HG02852 (cell line): ENCODE measurements around the gene CDH23.

Source experiments
- ATAC-seq: cut with Tn5 transposase; IDR thresholded peaks from one replicate; pipeline ENCODE4 v1.9.1; 2021; ENCODE audit warnings: mild to moderate bottlenecking, moderate library complexity; ENCODE audit not compliant: unreplicated experiment

CDH23 gene

DNA sequence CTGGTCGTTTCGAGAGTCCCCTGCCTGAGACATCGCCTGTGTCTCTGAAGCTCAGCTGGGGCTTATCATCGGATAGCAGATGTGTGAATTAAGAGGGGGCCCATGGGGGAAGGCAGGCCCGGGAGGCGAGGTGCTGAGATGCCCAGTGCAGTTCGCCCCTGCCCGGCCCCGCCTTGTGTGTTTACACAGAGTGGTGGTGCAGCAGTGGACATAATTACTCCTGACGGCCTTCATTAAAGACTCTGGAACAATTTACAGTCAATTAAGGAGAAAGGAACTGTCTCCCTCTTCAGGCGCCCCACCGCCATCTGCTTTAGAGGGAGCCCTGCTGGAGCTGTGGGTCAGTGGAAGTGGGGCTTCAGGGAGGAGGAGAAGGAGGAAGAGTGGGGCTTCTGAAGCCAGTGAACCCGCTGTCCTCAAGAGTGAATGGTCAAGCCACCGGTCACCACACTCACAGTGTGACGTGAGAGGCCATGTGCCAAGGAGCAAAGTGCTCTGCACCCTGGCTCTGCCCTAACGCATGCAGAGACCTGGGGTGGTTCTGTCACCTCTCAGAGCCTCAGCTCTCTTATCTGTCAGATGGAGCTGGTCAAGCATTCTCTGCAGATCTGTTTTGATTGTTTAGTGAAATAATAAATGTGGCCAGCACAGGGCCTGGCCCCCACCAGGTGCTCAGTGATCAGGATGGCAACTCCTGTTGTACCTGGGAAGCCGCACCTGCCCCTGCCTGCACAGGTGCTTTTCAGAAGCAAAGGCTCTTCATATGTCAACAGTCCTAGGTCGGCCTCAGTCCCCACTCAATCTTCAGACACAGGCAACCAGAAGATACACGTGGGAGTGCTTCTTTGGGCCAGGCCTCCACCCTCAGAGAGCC is 65.6 kb downstream of the CDH23 start:
- ATAC-seq = no peak

DNA sequence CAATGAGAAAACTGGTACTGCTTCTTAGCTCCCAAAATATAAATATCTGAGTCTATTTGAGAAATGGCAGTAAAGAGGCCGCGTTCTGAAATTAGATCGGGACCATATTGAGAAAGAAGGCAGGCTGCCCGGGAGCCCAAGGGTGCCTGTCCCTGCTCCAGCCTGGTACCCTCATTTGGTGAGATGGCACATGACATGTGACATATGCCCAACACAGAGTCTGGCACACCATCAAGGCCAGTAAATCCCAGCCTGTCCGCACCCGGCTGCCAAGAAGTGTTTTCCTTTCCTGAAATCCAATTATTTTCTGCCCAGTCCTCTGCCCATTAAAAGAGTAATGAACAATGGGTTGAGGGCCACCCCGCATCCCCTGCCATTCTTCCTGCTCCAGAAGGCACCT is 66.4 kb downstream of the CDH23 start:
- no peak for ATAC-seq

DNA sequence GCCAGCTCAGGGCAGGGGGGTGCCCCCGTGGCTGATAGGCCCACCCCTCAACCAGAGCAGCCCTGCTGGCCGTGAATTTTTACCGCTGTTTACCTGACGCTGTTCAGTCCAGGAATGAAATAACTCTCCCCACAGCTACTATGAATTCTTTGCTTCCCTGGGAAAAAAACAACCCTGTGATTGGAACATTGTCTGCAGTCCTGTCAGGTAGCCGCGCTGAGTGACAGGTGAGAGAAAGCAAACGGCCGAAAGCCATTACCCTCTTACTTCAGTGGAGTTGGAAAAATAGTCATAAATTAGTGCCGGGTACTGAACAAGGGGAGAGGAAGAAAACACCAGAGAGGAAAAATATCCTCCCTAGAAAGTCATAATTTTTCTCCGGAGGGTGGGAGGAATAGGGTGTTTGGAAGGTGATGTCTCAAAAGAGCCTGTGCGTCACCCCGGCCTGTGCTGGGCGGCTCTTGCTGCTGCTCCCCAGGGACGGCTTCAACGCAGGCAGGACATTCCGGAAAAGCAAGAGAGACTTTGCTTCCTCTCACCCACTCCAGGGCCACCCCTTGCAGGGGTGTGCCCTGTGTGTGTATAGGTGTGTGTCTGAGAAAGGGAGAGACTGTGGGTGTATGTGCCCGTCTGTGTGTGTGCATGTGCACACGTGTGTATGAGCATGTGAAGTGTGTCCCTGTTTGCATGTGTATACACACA is 69.0 kb downstream of the CDH23 start:
- no peak for ATAC-seq

- no peak for ATAC-seq
Measured at GRCh38 chr10:71466330-71466729, 69.6 kb downstream of the CDH23 start.

GRCh38 chr10:71467161-71467560 is 70.4 kb downstream of the CDH23 start:
- ATAC-seq = no peak

GRCh38 chr10:71467569-71468362 is 71.0 kb downstream of the CDH23 start:
- no peak for ATAC-seq

DNA sequence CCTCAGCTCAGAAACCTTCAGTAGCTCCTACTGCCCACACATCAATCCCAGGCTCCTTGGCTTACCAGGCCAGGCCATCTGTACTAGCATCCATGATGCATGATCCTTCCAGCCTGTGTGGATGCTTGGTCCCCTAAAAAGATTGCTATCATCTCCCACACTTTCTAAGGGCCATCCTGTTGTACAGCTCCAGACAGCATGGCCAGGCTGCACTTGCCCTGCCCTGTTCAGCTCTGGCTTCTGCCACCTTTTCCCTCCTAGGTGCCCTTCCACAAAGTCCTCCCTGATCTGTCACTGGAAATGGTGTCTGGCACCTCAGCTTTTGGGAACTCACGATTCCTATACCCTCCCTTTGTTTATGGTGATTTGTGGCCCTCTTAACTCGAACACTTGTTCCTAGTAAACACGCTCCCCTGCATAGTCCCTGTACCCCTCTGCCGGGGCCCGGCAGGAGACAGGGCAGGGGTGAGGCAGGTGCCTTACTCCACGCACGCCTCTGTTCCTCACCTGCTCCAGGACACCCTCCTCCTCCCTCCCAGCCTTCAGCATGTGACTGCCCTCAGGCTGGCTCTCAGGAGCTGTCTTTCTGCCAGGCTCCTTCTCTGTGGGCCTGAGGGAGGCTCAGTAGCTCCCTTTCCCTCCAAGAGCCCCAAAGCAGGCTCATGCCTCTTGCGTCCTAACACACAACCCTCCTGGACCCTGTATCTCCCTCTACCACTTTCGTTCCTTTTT is 71.8 kb downstream of the CDH23 start:
- no peak for ATAC-seq

GRCh38 chr10:71471006-71471405 is 74.3 kb downstream of the CDH23 start:
- ATAC-seq = no peak

GRCh38 chr10:71471957-71472365 is 75.2 kb downstream of the CDH23 start:
- ATAC-seq = no peak

GRCh38 chr10:71472466-71472865 is 75.7 kb downstream of the CDH23 start:
- no peak for ATAC-seq

- ATAC-seq = no peak
Measured at GRCh38 chr10:71472912-71473311, 76.2 kb downstream of the CDH23 start.

GRCh38 chr10:71473671-71474599 is 77.2 kb downstream of the CDH23 start:
- ATAC-seq = no peak

GRCh38 chr10:71474702-71475242 is 78.1 kb downstream of the CDH23 start:
- no peak for ATAC-seq

DNA sequence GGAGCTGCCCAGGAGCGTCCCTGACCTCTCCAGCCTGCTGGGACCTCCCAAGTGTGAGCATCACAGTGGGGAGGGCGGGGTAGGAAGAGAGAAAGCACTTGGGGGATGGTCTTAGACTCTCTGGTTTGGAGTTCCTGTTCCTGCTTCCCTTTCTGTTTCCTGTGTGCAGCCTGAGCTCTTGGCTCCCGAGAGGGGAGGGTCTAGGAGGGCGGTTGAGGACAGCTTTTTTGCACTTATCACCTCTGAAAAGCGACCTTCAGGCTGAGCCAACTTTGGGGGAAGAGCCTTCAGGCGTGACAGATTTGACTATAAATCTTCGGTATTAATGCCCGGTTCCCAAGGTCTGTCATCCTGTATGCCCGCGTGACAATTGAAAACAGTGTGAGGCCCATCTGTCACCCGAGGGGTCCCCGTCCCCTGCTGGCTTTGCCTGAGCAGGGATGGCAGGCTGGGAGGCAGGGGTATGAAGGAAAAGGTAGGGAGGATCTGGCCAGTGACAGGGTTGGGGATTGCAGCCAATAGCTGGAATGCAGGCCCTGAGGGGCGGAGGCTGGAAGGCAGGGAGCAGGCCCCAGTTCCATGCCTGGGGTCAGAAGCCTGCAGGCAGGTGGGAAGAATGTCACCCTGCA is 78.6 kb downstream of the CDH23 start:
- no peak for ATAC-seq

DNA sequence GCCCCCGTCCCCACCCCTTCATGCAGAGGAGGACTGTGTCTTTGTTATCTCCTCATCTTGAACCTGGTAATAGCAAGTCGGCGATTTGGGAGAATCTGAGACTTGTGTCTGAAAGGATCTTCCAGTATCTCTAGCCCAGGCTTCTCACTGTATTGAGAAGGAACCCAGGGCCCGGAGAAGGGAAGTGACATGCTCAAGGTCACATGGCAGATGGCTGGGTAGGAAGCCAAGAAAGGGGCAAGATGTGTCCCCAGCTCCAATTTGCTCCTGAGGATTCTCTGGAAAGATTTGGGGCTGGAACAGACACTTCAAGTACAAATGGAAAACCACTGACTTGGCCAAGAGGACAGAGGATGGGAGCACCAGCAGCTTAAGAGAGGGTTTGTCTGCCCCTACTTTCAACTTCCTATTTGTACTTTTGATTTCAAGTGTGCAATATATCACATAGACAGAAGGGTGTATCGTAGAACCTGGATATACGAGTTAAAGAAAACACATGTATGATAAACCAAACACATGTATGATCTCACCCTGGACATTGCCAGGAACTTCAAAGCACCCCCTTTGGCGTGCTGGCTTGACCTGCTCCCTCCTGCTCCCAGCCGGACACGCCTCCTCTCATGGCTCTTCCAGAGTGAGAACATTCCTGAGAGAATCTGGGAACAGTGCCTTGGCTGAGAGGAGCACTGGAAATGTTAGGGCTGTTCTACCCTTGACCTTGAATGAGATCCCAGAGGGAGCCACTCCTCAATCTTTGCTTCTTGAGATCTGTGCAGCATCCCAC is 79.7 kb downstream of the CDH23 start:
- ATAC-seq = no peak

DNA sequence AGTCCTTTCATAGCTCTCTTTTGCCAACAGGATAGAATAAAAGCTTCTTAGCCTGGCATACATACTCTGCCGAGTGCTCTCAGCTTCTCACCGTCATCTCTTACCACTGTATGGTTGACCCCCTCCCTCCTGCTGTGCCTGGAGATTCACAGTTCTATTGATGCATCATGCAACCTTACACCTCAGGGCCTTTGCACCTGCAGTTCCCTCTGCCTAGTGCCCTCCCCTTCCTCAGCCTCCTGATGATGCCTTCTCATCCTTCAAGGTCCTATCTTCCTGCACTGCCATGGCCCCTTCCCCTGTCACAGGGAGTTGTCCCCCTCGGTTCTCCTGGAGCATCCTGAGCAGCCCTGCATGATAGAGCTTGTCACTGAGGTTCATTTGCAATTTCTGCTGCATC is 81.5 kb downstream of the CDH23 start:
- ATAC-seq = no peak

DNA sequence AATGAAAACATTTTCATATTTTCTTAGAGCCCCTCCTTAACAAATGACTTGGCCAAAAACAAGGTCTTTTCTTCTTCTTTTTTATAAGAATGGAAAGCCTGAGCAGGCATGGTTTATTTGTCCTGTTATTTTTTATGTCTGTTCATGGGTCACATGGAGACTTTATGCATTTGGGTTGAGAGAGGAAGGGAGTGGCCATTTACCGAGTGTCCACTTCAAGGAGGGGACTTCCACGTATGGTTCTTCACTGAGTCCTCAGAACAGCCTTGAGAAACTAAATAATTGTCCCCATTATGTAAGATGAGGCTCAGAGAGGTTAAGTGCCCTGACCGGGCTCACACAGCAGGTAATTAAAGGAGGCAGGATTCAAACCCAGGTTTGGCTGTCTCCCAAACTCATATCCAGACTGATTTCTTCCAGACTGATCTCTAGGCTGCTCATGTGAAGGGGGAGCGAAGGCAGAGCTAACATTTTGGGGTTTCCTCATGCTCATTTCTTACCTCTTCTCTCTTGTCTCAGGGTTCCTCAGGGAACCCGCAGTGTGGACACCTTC is 82.2 kb downstream of the CDH23 start:
- ATAC-seq = no peak

- no peak for ATAC-seq
Measured at GRCh38 chr10:71479831-71480230, 83.1 kb downstream of the CDH23 start.
